ENCODE results near the gene HCN3. TPM values are rescaled to one million over a fixed set of nuclear protein-coding genes. Genes with fewer than 3 reads are reported as not detected.

The HCN3 gene
- total and polyA plus RNA-seq, 2 of the 13 experiments (the other 11 are each of a cell fraction or from before 2014, with no cell fraction given): 2.4 to 10.2 TPM

DNA sequence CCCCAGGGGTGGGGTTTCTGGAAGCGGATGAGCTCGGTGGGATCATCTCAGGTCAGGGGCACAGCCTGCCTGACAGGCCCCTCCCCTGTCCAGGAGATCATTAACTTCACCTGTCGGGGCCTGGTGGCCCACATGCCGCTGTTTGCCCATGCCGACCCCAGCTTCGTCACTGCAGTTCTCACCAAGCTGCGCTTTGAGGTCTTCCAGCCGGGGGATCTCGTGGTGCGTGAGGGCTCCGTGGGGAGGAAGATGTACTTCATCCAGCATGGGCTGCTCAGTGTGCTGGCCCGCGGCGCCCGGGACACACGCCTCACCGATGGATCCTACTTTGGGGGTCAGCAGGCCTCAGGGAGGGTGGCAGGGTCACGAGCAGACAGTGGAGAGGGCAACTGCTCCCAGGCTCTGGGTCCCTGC, 8.4 kb downstream of the HCN3 start (continued):
- TF ChIP-seq, protein P1, sequence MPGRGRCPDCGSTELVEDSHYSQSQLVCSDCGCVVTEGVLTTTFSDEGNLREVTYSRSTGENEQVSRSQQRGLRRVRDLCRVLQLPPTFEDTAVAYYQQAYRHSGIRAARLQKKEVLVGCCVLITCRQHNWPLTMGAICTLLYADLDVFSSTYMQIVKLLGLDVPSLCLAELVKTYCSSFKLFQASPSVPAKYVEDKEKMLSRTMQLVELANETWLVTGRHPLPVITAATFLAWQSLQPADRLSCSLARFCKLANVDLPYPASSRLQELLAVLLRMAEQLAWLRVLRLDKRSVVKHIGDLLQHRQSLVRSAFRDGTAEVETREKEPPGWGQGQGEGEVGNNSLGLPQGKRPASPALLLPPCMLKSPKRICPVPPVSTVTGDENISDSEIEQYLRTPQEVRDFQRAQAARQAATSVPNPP (CRISPR knock-in tag; IDR thresholded peaks at IDR 0.05): no peak
- peak; percentile 13; the same call in 1 of the 2 replicates for TF ChIP-seq HDAC2 (CRISPR knock-in tag; IDR thresholded peaks at IDR 0.05)
- TF ChIP-seq, protein P2, sequence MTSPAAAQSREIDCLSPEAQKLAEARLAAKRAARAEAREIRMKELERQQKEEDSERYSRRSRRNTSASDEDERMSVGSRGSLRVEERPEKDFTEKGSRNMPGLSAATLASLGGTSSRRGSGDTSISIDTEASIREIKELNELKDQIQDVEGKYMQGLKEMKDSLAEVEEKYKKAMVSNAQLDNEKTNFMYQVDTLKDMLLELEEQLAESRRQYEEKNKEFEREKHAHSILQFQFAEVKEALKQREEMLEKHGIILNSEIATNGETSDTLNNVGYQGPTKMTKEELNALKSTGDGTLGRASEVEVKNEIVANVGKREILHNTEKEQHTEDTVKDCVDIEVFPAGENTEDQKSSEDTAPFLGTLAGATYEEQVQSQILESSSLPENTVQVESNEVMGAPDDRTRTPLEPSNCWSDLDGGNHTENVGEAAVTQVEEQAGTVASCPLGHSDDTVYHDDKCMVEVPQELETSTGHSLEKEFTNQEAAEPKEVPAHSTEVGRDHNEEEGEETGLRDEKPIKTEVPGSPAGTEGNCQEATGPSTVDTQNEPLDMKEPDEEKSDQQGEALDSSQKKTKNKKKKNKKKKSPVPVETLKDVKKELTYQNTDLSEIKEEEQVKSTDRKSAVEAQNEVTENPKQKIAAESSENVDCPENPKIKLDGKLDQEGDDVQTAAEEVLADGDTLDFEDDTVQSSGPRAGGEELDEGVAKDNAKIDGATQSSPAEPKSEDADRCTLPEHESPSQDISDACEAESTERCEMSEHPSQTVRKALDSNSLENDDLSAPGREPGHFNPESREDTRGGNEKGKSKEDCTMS (CRISPR knock-in tag; conservative IDR thresholded peaks at IDR 0.05): no peak
- no peak for TF ChIP-seq SCMH1 (CRISPR knock-in tag; IDR thresholded peaks at IDR 0.05; ENCODE audit: borderline replicate concordance)
- TF ChIP-seq, protein P3, sequence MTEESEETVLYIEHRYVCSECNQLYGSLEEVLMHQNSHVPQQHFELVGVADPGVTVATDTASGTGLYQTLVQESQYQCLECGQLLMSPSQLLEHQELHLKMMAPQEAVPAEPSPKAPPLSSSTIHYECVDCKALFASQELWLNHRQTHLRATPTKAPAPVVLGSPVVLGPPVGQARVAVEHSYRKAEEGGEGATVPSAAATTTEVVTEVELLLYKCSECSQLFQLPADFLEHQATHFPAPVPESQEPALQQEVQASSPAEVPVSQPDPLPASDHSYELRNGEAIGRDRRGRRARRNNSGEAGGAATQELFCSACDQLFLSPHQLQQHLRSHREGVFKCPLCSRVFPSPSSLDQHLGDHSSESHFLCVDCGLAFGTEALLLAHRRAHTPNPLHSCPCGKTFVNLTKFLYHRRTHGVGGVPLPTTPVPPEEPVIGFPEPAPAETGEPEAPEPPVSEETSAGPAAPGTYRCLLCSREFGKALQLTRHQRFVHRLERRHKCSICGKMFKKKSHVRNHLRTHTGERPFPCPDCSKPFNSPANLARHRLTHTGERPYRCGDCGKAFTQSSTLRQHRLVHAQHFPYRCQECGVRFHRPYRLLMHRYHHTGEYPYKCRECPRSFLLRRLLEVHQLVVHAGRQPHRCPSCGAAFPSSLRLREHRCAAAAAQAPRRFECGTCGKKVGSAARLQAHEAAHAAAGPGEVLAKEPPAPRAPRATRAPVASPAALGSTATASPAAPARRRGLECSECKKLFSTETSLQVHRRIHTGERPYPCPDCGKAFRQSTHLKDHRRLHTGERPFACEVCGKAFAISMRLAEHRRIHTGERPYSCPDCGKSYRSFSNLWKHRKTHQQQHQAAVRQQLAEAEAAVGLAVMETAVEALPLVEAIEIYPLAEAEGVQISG (CRISPR knock-in tag; IDR thresholded peaks at IDR 0.05): peak; percentile 40; the same call in 1 of the 2 replicates
- TF ChIP-seq ZSCAN29 (CRISPR knock-in tag; conservative IDR thresholded peaks at IDR 0.05): no peak
- TF ChIP-seq ZNF235 (CRISPR knock-in tag; IDR thresholded peaks at IDR 0.05; ENCODE audit: borderline replicate concordance): no peak
- TF ChIP-seq ZBTB7A (CRISPR knock-in tag; IDR thresholded peaks at IDR 0.05): peak; percentile 64; the same call in 1 of the 2 replicates
- no peak for TF ChIP-seq ZNF841 (CRISPR knock-in tag; IDR thresholded peaks at IDR 0.05; ENCODE audit: borderline replicate concordance)
- TF ChIP-seq ZNF34 (CRISPR knock-in tag; IDR thresholded peaks at IDR 0.05; ENCODE audit: borderline replicate concordance): no peak
- TF ChIP-seq, protein P4, sequence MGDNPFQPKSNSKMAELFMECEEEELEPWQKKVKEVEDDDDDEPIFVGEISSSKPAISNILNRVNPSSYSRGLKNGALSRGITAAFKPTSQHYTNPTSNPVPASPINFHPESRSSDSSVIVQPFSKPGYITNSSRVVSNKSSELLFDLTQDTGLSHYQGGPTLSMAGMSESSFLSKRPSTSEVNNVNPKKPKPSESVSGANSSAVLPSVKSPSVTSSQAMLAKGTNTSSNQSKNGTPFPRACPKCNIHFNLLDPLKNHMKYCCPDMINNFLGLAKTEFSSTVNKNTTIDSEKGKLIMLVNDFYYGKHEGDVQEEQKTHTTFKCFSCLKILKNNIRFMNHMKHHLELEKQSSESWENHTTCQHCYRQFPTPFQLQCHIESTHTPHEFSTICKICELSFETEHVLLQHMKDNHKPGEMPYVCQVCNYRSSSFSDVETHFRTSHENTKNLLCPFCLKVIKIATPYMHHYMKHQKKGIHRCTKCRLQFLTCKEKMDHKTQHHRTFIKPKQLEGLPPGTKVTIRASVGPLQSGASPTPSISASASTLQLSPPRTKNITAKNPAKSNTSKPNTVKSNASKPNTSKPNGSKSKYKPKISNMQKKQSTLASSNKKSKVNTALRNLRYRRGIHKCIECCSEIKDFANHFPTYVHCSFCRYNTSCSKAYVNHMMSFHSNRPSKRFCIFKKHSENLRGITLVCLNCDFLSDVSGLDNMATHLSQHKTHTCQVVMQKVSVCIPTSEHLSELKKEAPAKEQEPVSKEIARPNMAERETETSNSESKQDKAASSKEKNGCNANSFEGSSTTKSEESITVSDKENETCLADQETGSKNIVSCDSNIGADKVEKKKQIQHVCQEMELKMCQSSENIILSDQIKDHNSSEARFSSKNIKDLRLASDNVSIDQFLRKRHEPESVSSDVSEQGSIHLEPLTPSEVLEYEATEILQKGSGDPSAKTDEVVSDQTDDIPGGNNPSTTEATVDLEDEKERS (CRISPR knock-in tag; IDR thresholded peaks at IDR 0.05): no peak
- no peak for TF ChIP-seq ZBTB20 (CRISPR knock-in tag; IDR thresholded peaks at IDR 0.05; ENCODE audit: borderline replicate concordance, low read depth)
- no peak for TF ChIP-seq ZNF253 (CRISPR knock-in tag; IDR thresholded peaks at IDR 0.05; ENCODE audit: borderline replicate concordance)
- no peak for TF ChIP-seq SMYD3 (CRISPR knock-in tag; IDR thresholded peaks at IDR 0.05)
- peak; percentile 34; the same call in 1 of the 2 replicates for TF ChIP-seq HOXA3 (CRISPR knock-in tag; IDR thresholded peaks at IDR 0.05)
- TF ChIP-seq DMAP1 (CRISPR knock-in tag; IDR thresholded peaks at IDR 0.05): no peak
- no peak for TF ChIP-seq ZNF772 (CRISPR knock-in tag; IDR thresholded peaks at IDR 0.05)
- no peak for TF ChIP-seq DNMT3B (CRISPR knock-in tag; conservative IDR thresholded peaks at IDR 0.05)
- TF ChIP-seq, protein P5, sequence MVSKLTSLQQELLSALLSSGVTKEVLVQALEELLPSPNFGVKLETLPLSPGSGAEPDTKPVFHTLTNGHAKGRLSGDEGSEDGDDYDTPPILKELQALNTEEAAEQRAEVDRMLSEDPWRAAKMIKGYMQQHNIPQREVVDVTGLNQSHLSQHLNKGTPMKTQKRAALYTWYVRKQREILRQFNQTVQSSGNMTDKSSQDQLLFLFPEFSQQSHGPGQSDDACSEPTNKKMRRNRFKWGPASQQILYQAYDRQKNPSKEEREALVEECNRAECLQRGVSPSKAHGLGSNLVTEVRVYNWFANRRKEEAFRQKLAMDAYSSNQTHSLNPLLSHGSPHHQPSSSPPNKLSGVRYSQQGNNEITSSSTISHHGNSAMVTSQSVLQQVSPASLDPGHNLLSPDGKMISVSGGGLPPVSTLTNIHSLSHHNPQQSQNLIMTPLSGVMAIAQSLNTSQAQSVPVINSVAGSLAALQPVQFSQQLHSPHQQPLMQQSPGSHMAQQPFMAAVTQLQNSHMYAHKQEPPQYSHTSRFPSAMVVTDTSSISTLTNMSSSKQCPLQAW (CRISPR knock-in tag; IDR thresholded peaks at IDR 0.05): peak; percentile 74
